ENCODE results near the gene PIK3AP1.
"Not testable (repeated sequence)": the region's sequence is repeated elsewhere in the genome, so short reads cannot be mapped to it uniquely, and the experiment has no call there.

The PIK3AP1 gene

DNA sequence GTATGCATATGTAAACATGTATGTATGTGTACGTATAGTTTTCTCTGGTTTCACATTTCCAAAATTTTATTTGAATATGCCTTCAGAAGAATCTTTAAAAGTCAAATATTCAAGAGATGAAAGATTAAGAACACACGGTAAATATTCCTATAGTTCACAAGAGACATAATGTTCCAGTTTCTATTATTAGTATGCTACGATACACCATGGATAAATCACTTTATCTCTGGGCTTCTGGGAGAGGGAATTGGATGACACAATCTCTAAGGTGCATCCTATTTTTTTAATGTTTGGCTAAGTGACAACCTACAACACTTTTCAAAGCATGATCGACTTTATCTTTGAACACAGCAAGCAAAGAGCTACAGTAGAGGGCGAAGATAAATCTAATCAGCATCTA lies 147.3 kb downstream of the PIK3AP1 start:
- DNase-seq, result no peak

DNA sequence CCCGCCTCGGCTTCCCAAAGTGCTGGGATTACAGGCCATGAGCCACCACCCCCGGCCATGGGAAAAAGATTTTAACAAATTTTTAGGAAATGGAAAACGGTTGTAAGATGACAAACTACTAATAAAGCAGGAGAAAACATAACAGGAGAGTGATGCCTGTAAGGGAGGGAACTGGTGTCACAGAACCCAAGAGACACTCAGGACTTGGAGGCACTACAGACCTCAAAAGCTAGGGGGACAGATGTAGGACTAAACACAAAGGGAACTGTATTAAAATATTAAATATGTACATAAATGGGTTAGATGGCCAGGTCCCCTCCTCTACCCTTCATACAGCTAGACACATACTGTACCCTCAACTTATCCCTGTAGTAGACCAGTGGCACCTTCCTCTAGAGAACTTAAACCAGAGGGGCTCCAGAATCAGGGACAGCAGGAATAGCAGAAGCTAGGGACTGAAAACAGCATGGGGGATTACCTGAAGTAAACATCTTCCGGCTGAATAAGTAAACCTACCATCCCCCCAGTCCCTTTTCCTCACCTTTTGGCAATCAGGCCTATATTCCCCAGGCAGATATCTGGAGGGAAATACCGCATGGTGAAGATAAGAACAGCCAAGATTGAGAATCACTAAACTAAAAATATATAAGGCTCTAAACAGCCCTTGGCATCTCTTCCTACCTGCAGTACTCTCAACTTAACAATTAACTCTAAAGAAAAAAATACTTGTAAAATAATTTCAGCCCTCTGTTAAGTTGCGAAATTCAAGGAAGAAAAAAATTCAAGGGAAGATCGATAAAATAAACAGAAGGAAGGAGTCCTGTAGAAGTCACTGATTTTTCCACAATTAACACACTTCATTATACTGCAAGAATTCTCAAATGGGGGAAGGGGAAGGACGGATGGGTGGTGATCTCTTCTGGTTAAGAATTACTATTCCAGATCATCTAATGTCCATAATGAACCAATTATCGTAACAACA lies 149.0 kb downstream of the PIK3AP1 start:
- DNase-seq, result no peak

DNA sequence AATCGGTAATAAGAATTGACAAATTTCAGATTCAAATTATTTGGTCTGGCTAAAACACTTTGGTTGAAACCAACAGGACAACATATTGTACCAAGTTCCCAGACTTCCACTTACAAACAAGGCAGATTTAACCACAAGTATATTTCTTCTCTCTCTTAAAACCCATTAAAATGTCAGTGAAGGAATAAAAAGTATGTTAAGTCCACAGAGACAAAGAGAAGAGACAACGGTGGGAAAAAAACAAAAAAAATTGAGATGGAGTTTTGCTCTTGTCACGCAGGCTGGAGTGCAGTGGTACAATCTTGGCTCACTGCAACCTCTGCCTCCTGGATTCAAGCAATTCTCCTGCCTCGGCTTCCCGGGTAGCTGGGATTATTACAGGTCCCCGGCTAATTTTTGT lies 149.8 kb downstream of the PIK3AP1 start:
- DNase-seq, result no peak

DNA sequence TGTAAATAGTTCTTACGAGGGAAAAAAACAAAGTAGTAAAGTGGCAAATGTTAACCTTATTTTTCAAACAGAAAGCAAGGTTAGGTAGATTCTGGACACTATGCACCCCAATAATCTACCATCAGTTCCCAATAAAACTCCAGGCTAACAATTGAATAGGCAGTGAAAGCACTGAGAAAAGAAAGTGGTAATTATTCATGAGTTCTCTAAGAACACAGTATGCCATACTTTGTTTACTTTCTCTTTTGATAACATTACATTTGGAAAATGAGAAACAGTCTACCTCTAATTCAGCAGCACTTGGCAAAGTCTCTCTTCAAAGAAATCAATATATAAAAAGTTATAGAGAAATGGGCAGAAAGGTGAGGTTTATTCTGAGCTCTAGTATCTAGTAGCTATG lies 151.9 kb downstream of the PIK3AP1 start:
- DNase-seq, result no peak

DNA sequence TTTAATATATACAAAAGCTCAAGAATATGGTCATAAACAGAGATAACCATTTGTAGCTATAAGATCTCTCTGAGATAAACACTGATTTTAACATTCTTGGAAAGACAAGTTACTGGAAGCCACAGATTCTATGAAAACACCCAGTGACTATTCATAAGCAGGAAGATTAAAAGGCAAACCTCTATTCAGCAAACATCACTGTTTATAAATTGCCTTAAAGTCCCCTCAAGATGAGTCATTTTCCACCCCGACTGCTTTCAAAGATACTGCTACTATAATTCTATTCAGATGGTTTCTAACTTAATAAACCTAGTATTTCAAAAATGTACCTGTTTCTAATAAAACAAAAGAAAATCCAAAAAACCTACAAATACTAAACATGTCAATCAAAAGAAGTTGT lies 154.5 kb downstream of the PIK3AP1 start:
- DNase-seq, result no peak

DNA sequence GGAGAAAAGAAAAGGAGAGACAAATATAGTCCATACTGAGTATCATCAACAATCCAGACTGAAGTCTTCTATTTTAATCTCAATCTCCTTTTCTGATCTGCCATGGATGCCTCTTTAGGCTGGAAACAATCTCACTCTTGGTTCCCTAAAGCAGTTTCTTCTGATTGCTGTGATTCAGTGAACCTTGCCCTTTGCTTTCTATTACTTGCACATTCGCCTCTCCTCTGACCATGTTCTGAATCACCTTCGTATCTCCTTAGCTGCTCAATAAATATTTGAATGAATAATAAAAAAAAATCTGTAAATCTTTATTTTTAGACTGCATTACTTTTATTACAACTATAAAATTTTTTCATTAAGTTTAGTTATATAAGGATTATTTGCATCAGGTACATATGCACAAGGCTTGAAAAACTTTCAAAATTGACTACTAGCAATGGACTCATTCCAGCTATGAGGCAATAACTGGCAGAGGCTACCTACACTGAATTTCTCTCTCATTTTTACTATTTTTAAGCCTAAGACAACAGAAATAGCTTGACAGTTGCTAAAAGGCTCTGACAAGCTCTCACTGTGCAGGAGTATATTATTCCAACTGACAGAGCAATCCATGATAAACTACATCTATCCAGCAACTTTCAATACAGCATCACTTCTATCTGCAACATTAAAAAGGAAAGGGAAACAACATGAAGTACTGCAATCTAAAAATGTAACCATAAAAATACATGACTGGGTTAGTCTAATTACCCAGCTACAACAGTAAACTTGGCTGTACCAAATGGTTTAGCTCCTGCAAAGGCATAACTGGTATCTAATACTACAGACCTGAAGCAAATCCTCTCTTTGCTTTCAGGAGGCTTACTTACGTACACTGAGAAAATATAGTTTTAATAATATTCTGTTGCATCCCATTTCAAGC lies 159.1 kb downstream of the PIK3AP1 start:
- DNase-seq, result no peak

DNA sequence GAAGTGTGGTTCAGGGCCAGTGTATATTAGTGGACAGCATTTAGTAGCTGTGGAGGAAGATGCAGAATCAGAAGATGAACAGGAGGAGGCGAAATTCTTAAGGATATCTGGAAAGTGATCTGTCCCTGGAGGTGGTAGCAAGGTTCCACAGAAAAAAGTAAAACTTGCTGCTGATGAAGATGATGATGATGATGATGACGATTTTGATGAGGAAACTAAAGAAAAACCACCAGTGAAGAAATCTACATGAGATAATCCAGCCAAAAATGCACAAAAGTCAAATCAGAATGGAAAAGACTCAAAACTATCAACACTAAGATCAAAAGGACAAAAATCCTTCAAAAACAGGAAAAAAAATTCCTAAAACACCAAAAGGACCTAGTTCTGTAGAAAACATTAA lies 159.8 kb downstream of the PIK3AP1 start:
- no peak for DNase-seq

DNA sequence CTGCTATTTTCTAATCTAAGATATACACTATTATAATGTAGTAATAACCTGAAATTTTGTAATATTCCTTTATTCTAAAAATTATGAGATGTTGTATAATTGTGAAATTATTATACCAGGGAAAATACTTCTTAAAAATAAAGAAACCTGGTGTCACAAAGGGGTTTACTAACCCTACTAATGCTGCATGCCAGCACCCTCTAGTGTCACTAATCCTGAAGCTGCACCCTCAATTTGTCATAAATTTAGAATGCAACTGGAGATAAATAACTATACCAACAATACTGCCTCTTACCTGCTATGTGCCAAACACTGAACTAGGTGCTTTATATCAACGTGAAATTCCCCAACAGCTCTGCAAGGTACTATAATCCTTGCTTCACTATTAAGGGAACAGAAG lies 164.3 kb downstream of the PIK3AP1 start:
- no peak for DNase-seq

DNA sequence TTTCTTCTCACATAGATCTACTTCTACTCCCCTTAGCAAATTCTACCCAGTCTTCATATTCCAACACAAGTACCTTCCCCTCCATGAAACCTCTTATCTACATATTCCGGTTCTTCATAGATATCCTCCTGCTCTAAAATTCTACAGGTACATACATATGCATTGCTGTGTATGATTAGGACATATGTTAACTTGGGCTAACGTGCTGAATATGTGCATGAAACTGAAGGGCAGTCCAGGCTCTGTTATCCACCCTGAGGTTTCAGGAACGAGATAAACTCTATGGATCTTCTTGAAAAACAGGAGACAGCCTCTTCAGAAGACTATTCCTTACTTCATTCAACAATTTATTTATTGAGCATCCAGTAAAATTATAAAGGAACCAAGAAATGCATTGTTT lies 165.0 kb downstream of the PIK3AP1 start:
- DNase-seq, result no peak

DNA sequence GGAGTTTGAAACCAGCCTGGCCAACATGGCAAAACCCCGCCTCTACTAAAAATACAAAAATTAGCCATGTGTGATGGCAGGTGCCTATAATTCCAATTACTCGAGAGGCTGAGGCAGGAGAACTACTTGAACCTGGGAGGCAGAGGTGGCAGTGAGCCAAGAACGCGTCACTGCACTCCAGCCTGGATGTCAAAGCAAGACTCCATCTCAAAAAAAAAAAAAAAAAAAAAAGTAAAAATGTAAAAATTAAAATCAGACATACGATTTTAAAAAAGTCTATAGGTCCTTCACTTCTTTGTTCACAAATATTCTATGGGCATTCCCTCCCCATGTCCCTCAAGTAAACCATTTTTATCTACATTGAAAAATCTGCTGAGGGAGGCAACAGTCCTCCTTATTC lies 171.7 kb downstream of the PIK3AP1 start:
- DNase-seq, result no peak

DNA sequence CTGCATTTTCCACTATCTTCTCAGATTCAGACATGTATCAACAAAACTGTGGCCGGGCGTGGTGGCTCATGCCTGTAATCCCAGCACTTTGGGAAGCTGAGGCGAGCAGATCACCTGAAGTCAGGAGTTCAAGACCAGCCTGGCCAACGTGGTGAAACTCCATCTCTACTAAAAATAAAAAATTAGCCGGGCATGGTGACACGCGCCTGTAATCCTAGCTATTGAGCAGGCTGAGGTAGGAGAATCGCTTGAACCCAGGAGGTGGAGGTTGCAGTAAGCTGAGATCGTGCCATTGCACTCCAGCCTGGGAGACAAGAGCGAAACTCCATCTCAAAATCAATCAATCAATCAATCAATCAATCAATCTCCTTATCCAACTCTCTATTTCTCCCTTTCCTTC lies 174.8 kb downstream of the PIK3AP1 start:
- not testable (repeated sequence) for DNase-seq
